ENCODE measurements around the gene RHCG.

RHCG gene

GRCh38 chr15:89428246-89428645 is 68.1 kb downstream of the RHCG start:
- no peak for DNase-seq (ENCODE audit: low spot score)
- Histone ChIP-seq H3K27ac (replicated peaks; ENCODE audit: low read length) (no peak overlapping the region), H4K91ac (ENCODE audit: low read depth, low read length, poor library complexity) (no peak overlapping the region), H2AFZ (ENCODE audit: low read length) (no peak overlapping the region), H3K4me1 (ENCODE audit: control insufficient read depth in 2 of 2, insufficient read depth in 1 of 2, low read depth in 1 of 2, low read length in 2 of 2) (peaks cover 0 to 2% of the 10 kb centered on the region in 2 donors), H2BK12ac (ENCODE audit: low read length) (no peak overlapping the region), H3K79me1 (ENCODE audit: low read depth, low read length) (no peaks in the 10 kb centered on the region), H2BK15ac (ENCODE audit: low read length) (no peak overlapping the region), H3K4me3 (ENCODE audit: low read length in 2 of 2) (no peak overlapping the region), H3K4ac (ENCODE audit: low read length) (no peak overlapping the region), H2AK5ac (ENCODE audit: low read depth, low read length) (no peak overlapping the region), H3K18ac (ENCODE audit: low read length) (no peak overlapping the region), H3K23ac (ENCODE audit: low read depth, low read length, poor library complexity) (no peak overlapping the region), H3K4me2 (ENCODE audit: insufficient read depth, low read length, poor library complexity, severe bottlenecking) (no peak overlapping the region), H2BK120ac (ENCODE audit: low read depth, low read length) (no peak overlapping the region), H3K14ac (ENCODE audit: low read length) (no peak overlapping the region), H4K8ac (ENCODE audit: low read depth, low read length) (no peak overlapping the region), H3K36me3 (replicated peaks in 1 of 2; ENCODE audit: control insufficient read depth in 2 of 2, insufficient read depth in 2 of 2, low read length in 2 of 2) (no peaks in the 10 kb centered on the region), H3K27me3 (ENCODE audit: control insufficient read depth in 3 of 3, insufficient read depth in 3 of 3, low read depth in 1 of 3, low read length in 3 of 3) (peaks cover 0 to 68% (median 27%) of the 10 kb centered on the region in 3 experiments), H3K9ac (ENCODE audit: low read depth, low read length, poor library complexity) (no peak overlapping the region), H3K9me3 (replicated peaks in 1 of 2; ENCODE audit: control insufficient read depth in 2 of 2, insufficient read depth in 1 of 2, low read depth in 1 of 2, low read length in 2 of 2) (no peaks in the 10 kb centered on the region), H2BK5ac (ENCODE audit: low read length) (no peak overlapping the region)
- WGBS, 2 donors (ENCODE audit: extremely low coverage in 2 of 2, insufficient read length in 2 of 2, insufficient replicate concordance in 1 of 2): no CpG with 5 or more reads among the region's 2 CpGs

- H3K14ac ChIP-seq (ENCODE audit: low read length): no peak overlapping the region
- no peak overlapping the region for H4K8ac ChIP-seq (ENCODE audit: low read depth, low read length)
- no peak overlapping the region for H2BK15ac ChIP-seq (ENCODE audit: low read length)
- H2AFZ ChIP-seq (ENCODE audit: low read length): no peak overlapping the region
- no peaks in the 10 kb centered on the region for H3K79me1 ChIP-seq (ENCODE audit: low read depth, low read length)
- H3K27ac ChIP-seq (replicated peaks; ENCODE audit: low read length): no peak overlapping the region
- WGBS, 2 donors (ENCODE audit: extremely low coverage in 2 of 2, insufficient read length in 2 of 2, insufficient replicate concordance in 1 of 2): no CpG with 5 or more reads among the region's 5 CpGs
- no peak overlapping the region for H2BK12ac ChIP-seq (ENCODE audit: low read length)
- no peak overlapping the region for H2BK120ac ChIP-seq (ENCODE audit: low read depth, low read length)
- H3K4me3 ChIP-seq (ENCODE audit: low read length in 2 of 2): no peak overlapping the region
- no peak overlapping the region for H4K91ac ChIP-seq (ENCODE audit: low read depth, low read length, poor library complexity)
- peaks cover 0 to 2% of the 10 kb centered on the region in 2 donors for H3K4me1 ChIP-seq (ENCODE audit: control insufficient read depth in 2 of 2, insufficient read depth in 1 of 2, low read depth in 1 of 2, low read length in 2 of 2)
- no peak overlapping the region for H3K4me2 ChIP-seq (ENCODE audit: insufficient read depth, low read length, poor library complexity, severe bottlenecking)
- H3K18ac ChIP-seq (ENCODE audit: low read length): no peak overlapping the region
- peaks cover 0 to 64% (median 34%) of the 10 kb centered on the region in 3 experiments for H3K27me3 ChIP-seq (ENCODE audit: control insufficient read depth in 3 of 3, insufficient read depth in 3 of 3, low read depth in 1 of 3, low read length in 3 of 3)
- H3K23ac ChIP-seq (ENCODE audit: low read depth, low read length, poor library complexity): no peak overlapping the region
- no peak overlapping the region for H3K4ac ChIP-seq (ENCODE audit: low read length)
- no peak for DNase-seq (ENCODE audit: low spot score)
- no peak overlapping the region for H2AK5ac ChIP-seq (ENCODE audit: low read depth, low read length)
- no peak overlapping the region for H2BK5ac ChIP-seq (ENCODE audit: low read length)
- no peak overlapping the region for H3K9ac ChIP-seq (ENCODE audit: low read depth, low read length, poor library complexity)
- H3K9me3 ChIP-seq (replicated peaks in 1 of 2; ENCODE audit: control insufficient read depth in 2 of 2, insufficient read depth in 1 of 2, low read depth in 1 of 2, low read length in 2 of 2): no peaks in the 10 kb centered on the region
- H3K36me3 ChIP-seq (replicated peaks in 1 of 2; ENCODE audit: control insufficient read depth in 2 of 2, insufficient read depth in 2 of 2, low read length in 2 of 2): no peaks in the 10 kb centered on the region
Measured at GRCh38 chr15:89426500-89426899, 69.9 kb downstream of the RHCG start.

- no peak overlapping the region for H3K4ac ChIP-seq (ENCODE audit: low read length)
- H2BK120ac ChIP-seq (ENCODE audit: low read depth, low read length): no peak overlapping the region
- H2AFZ ChIP-seq (ENCODE audit: low read length): no peak overlapping the region
- H3K9me3 ChIP-seq (replicated peaks in 1 of 2; ENCODE audit: control insufficient read depth in 2 of 2, insufficient read depth in 1 of 2, low read depth in 1 of 2, low read length in 2 of 2): no peaks in the 10 kb centered on the region
- H4K91ac ChIP-seq (ENCODE audit: low read depth, low read length, poor library complexity): no peak overlapping the region
- no peak overlapping the region for H3K4me3 ChIP-seq (ENCODE audit: low read length in 2 of 2)
- H2BK15ac ChIP-seq (ENCODE audit: low read length): no peak overlapping the region
- H3K79me1 ChIP-seq (ENCODE audit: low read depth, low read length): no peaks in the 10 kb centered on the region
- H3K23ac ChIP-seq (ENCODE audit: low read depth, low read length, poor library complexity): no peak overlapping the region
- H3K27ac ChIP-seq (replicated peaks; ENCODE audit: low read length): no peak overlapping the region
- H4K8ac ChIP-seq (ENCODE audit: low read depth, low read length): no peak overlapping the region
- H3K4me1 ChIP-seq (ENCODE audit: control insufficient read depth in 2 of 2, insufficient read depth in 1 of 2, low read depth in 1 of 2, low read length in 2 of 2): no peaks in the 10 kb centered on the region
- H2BK5ac ChIP-seq (ENCODE audit: low read length): no peak overlapping the region
- no peaks in the 10 kb centered on the region for H3K36me3 ChIP-seq (replicated peaks in 1 of 2; ENCODE audit: control insufficient read depth in 2 of 2, insufficient read depth in 2 of 2, low read length in 2 of 2)
- no peak overlapping the region for H3K14ac ChIP-seq (ENCODE audit: low read length)
- H2AK5ac ChIP-seq (ENCODE audit: low read depth, low read length): no peak overlapping the region
- H3K27me3 ChIP-seq (ENCODE audit: control insufficient read depth in 3 of 3, insufficient read depth in 3 of 3, low read depth in 1 of 3, low read length in 3 of 3): peaks cover 0 to 63% (median 39%) of the 10 kb centered on the region in 3 experiments
- no peak overlapping the region for H2BK12ac ChIP-seq (ENCODE audit: low read length)
- H3K18ac ChIP-seq (ENCODE audit: low read length): no peak overlapping the region
- no CpG with 5 or more reads among the region's 8 CpGs for WGBS, 2 donors (ENCODE audit: extremely low coverage in 2 of 2, insufficient read length in 2 of 2, insufficient replicate concordance in 1 of 2)
- DNase-seq (ENCODE audit: low spot score): no peak
- no peak overlapping the region for H3K4me2 ChIP-seq (ENCODE audit: insufficient read depth, low read length, poor library complexity, severe bottlenecking)
- H3K9ac ChIP-seq (ENCODE audit: low read depth, low read length, poor library complexity): no peak overlapping the region
Measured at GRCh38 chr15:89423981-89424380, 72.4 kb downstream of the RHCG start.
